ENCODE results near the gene HNRNPR.

HNRNPR gene

GRCh38 chr1:23368562-23369334 is 24.7 kb upstream of the HNRNPR start:
- peak; percentile 78 for DNase-seq (ENCODE audit: low spot score)

- peak; percentile 99 for DNase-seq (ENCODE audit: low spot score)
These were observed 23.9 kb upstream of the HNRNPR start for GRCh38 chr1:23367791-23368561.

GRCh38 chr1:23367451-23367790 is 23.3 kb upstream of the HNRNPR start:
- no peak for DNase-seq (ENCODE audit: low spot score)

DNA sequence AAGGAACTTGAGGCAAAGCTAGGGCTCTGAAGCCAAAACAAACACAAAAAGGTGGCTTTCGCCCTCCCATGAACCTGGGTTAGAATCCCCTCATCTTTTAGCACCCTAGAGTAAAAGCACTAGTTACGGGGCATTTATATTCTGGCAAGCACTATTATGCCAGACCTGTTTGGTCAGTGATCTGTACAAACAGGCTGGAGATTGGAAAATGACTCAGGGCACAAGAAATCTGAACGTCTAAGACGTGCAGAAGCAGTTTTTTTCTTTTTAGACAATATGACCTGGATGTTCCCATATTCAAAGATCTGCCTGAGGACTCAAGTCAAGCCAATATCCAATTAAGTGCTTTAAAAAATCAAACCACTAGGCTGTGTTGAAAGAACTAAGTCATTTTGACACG is 22.5 kb upstream of the HNRNPR start:
- DNase-seq (ENCODE audit: low spot score) = no peak

DNA sequence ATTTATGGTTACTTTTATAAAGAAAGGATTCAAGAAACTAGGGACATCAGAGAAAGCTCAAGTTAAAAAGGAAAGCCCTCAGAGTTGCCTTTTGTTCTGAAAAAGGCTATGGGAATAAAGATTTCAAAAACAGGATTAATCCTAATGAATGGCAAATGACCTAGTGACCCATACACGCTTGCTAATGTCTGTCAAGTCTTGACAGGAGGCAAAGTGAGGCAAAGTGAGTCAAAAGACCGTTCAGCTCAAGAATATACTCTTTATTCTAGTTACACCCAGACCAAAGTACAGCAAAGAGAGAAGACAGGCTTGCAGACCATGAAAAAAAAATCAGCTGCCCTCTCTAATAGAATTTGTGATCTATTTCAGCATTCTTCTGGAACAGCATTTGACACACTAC is 22.1 kb upstream of the HNRNPR start:
- DNase-seq (ENCODE audit: low spot score) = no peak

GRCh38 chr1:23362218-23362713 is 18.2 kb upstream of the HNRNPR start:
- no peak for DNase-seq (ENCODE audit: low spot score)

- no peak for DNase-seq (ENCODE audit: low spot score)
These were observed 14.3 kb upstream of the HNRNPR start for GRCh38 chr1:23358310-23358875.

GRCh38 chr1:23357138-23357908 is 13.2 kb upstream of the HNRNPR start:
- DNase-seq (ENCODE audit: low spot score) = no peak

GRCh38 chr1:23356471-23357137 is 12.5 kb upstream of the HNRNPR start:
- no peak for DNase-seq (ENCODE audit: low spot score)

- no peak for DNase-seq (ENCODE audit: low spot score)
These were observed 10.2 kb upstream of the HNRNPR start for GRCh38 chr1:23354245-23354644.

DNA sequence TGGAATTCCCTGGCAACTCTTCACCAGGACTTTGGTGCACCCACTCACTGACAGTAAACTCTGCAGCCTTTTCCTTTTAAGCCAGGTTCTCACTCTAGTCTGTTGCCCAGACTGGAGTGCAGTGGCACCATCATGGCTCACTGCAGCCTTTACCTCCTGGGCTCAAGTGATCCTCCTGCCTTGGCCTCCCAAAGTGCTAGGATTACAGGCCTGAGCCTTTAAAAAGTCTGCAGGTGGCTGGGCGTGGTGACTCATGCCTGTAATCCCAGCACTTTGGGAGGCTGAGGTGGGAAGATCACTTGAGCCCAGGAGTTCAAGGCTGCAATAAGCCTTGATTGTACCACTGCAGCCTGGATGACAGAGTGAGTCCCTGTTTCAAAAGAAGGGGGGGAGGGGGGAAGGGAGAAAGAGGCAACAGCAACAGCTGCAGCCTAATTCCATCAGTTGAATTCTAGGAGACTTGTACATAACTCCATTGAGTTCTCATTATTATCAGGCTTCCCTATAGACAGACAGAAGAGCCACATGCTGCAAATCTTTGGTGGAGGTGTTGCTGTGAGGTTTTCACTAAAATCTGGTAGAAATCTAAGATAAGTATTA is 8.1 kb upstream of the HNRNPR start:
- DNase-seq (ENCODE audit: low spot score) = no peak

DNA sequence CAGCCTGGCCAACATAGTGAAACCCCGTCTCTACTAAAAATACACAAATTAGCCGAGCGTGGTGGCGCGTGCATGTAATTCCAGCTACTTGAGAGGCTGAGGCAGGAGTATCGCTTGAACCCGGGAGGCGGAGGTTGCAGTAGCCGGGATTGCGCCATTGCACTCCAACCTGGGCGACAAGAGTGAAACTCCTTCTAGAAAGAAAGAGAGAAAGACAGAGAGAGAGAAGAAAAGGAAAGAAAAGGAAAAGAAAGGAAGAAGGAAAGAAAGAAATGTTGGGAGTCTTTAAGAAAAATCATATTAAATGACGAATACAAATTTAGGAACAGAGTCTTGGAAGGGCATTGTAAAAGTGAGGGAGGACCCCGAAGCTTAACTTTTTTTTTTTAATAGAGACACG is 1.8 kb upstream of the HNRNPR start:
- no peak for DNase-seq (ENCODE audit: low spot score)

DNA sequence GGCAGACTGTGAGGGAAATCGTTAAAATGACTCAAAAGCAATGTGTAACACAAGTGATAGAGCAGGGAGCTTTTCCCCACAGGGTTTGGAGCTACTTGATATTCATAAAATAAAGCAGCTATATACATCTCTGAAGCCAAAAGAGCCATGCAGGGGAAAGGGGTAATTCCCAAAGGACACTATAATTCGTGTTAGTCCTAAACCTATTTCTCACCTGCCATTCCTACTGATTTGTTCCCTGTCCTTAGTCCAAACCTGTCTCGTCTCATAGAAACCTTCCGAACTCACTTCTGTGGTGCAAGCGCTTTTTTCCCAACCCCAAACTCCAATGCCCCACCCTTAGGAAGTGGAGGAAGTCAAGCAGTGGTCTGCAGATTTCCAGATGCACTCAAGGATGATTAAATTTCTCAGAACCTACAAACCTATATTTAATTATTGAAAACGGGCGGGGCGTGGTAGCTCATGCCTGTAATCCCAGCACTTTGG is 946 bp upstream of the HNRNPR start:
- DNase-seq (ENCODE audit: low spot score) = no peak

- no peak for DNase-seq (ENCODE audit: low spot score)
These were observed 618 bp downstream of the HNRNPR start for GRCh38 chr1:23343221-23344110.

- DNase-seq (ENCODE audit: low spot score) = no peak
These were observed 2.0 kb downstream of the HNRNPR start for GRCh38 chr1:23341931-23342692.

GRCh38 chr1:23339632-23340031 is 4.5 kb downstream of the HNRNPR start:
- no peak for DNase-seq (ENCODE audit: low spot score)

DNA sequence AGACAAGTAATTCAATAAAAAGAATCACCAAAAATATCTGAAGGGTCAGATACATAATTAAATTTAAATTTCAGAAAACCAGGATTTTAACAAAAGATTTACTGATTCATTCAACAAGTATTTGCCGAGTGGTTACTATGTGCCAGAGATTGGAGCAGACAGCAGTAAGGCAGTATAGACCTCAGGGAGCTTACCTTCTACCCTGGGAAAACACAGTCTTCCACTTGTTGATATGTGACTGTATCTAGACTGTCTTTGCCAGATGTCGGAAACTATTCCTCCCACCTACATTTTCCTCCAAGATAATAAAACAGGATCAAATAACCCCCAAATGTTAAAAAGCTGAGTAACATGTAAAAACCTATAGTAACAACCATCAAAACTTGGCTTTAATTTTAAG is 6.2 kb downstream of the HNRNPR start:
- DNase-seq (ENCODE audit: low spot score) = no peak

GRCh38 chr1:23331713-23332112 is 12.4 kb downstream of the HNRNPR start:
- no peak for DNase-seq (ENCODE audit: low spot score)

DNA sequence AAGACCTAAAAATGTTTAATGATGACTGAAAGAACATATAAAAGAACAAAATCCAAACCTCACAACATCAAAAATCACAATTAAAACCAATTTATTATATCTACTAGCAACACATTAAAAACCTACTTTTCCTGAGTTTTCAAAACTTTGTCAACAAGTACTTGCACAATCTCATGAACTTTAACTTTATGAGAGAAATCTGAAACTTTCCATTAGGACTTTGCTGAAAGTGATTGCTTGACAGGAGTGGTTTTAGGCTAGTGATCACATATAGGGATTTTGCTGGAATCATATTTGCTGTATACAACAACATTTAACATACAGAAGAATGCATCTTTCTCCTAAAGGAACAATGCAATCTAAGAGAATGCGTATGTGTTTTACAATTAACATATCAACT is 13.2 kb downstream of the HNRNPR start:
- DNase-seq (ENCODE audit: low spot score) = no peak
